Neural cell (in vitro differentiated cells): Measurements from ENCODE around the gene ODAM. TPM values are rescaled to one million over a fixed set of nuclear protein-coding genes. Genes with fewer than 3 reads are reported as not detected.
"Not testable (repeated sequence)": the region's sequence is repeated elsewhere in the genome, so short reads cannot be mapped to it uniquely, and the experiment has no call there.

Experiments used
- H2AFZ ChIP-seq: fragments of 200-600, 300-800 bp; sonication (generic), shearing (Covaris generic); 2 replicates; pipeline ENCODE4 v1.6.0; 2014; ENCODE audit warnings: low read depth, mild to moderate bottlenecking, antibody characterized with exemption, low read length, moderate library complexity
- H3F3A ChIP-seq: fragments of 200-600 bp; shearing (Covaris generic); 2 replicates; pipeline ENCODE4 v1.6.1; 2016; ENCODE audit warnings: mild to moderate bottlenecking, moderate library complexity, mixed read lengths, antibody characterized with exemption, low read length; ENCODE audit not compliant: insufficient read depth, poor library complexity, severe bottlenecking
- H3K27ac ChIP-seq: fragments of 200-600, 300-800 bp; sonication (generic), shearing (Covaris generic); 2 replicates; pipeline ENCODE4 v1.5.1; 2014; ENCODE audit warnings: mild to moderate bottlenecking, low read length, moderate library complexity
- H3K27me3 ChIP-seq: fragments of 300-800, 200-600 bp; sonication (generic), shearing (Covaris generic); 2 replicates; pipeline ENCODE4 v1.6.0; 2014; ENCODE audit warnings: mild to moderate bottlenecking, low read depth, low read length, moderate library complexity; ENCODE audit not compliant: insufficient read depth
- H3K36me3 ChIP-seq: fragments of 300-800, 200-600 bp; sonication (generic), shearing (Covaris generic); 2 replicates; pipeline ENCODE4 v1.5.1; 2014; ENCODE audit warnings: mild to moderate bottlenecking, antibody characterized with exemption, low read length, moderate library complexity; ENCODE audit not compliant: insufficient read depth
- H3K4me2 ChIP-seq: fragments of 300-800, 200-600 bp; sonication (generic), shearing (Covaris generic); 2 replicates; pipeline ENCODE4 v1.6.0; 2014; ENCODE audit warnings: mild to moderate bottlenecking, low read length
- H3K4me3 ChIP-seq: fragments of 300-800, 200-600 bp; sonication (generic), shearing (Covaris generic); 2 replicates; pipeline ENCODE4 v1.5.1; 2014; ENCODE audit warnings: mild to moderate bottlenecking, low read length, moderate library complexity
- H3K79me2 ChIP-seq: fragments of 200-600 bp; shearing (Covaris generic); replicated peaks from 2 replicates; pipeline ENCODE4 v1.6.0; 2014; ENCODE audit warnings: mild to moderate bottlenecking, low read length, moderate library complexity; ENCODE audit not compliant: insufficient read depth
- H3K9ac ChIP-seq: fragments of 300-800, 200-600 bp; sonication (generic), shearing (Covaris generic); 2 replicates; pipeline ENCODE4 v1.6.1; 2016; ENCODE audit warnings: mild to moderate bottlenecking, low read length, mixed read lengths
- H3K9me2 ChIP-seq: fragments of 200-600 bp; shearing (Covaris generic); 2 replicates; pipeline ENCODE4 v1.6.1; 2016; ENCODE audit warnings: mild to moderate bottlenecking, low read length, mixed read lengths; ENCODE audit not compliant: insufficient read depth
- H3K9me3 ChIP-seq: fragments of 200-600, 300-800 bp; sonication (generic), shearing (Covaris generic); 2 replicates; pipeline ENCODE4 v1.6.1; 2016; ENCODE audit warnings: mild to moderate bottlenecking, mixed run types, low read length, moderate library complexity, mixed read lengths
- H4K20me1 ChIP-seq: fragments of 200-600 bp; shearing (Covaris generic); 2 replicates; pipeline ENCODE4 v1.6.1; 2016; ENCODE audit warnings: mild to moderate bottlenecking, mixed run types; ENCODE audit not compliant: insufficient read depth
- CTCF ChIP-seq: fragments of 450-650 bp; IDR thresholded peaks from 2 replicates; pipeline ENCODE4 v1.5.1; 2014; ENCODE audit warnings: antibody characterized with exemption, mild to moderate bottlenecking, moderate library complexity; ENCODE audit not compliant: poor library complexity, severe bottlenecking
- EP300 ChIP-seq: fragments of 450-650 bp; conservative IDR thresholded peaks from 2 replicates; pipeline ENCODE4 v1.6.1; 2014; ENCODE audit warnings: antibody characterized with exemption, mild to moderate bottlenecking, moderate library complexity; ENCODE audit not compliant: poor library complexity, severe bottlenecking
- EZH2 ChIP-seq: fragments of 200-600, 300-800 bp; shearing (Covaris generic), sonication (generic); IDR thresholded peaks from 2 replicates; pipeline ENCODE4 v1.6.1; 2014; ENCODE audit warnings: antibody characterized with exemption, low read length, borderline replicate concordance, mild to moderate bottlenecking; ENCODE audit not compliant: insufficient read depth, poor library complexity, severe bottlenecking
- MXI1 ChIP-seq: fragments of 450-650 bp; conservative IDR thresholded peaks from 2 replicates; pipeline ENCODE4 v1.6.1; 2014; ENCODE audit warnings: antibody characterized with exemption, mild to moderate bottlenecking; ENCODE audit not compliant: poor library complexity, severe bottlenecking
- POLR2AphosphoS5 ChIP-seq: IDR thresholded peaks from 2 replicates; pipeline ENCODE4 v1.6.1; 2012
- RAD21 ChIP-seq: fragments of 450-650 bp; conservative IDR thresholded peaks from 2 replicates; pipeline ENCODE4 v1.6.1; 2014; ENCODE audit warnings: antibody characterized with exemption, mild to moderate bottlenecking, moderate library complexity
- REST ChIP-seq: IDR thresholded peaks from 2 replicates; pipeline ENCODE4 v1.6.1; 2012; ENCODE audit warnings: borderline replicate concordance
- SMC3 ChIP-seq: fragments of 450-650 bp; conservative IDR thresholded peaks from 2 replicates; pipeline ENCODE4 v1.6.1; 2014; ENCODE audit warnings: antibody characterized with exemption, mild to moderate bottlenecking, moderate library complexity; ENCODE audit not compliant: poor library complexity
- TAF1 ChIP-seq: IDR thresholded peaks from 2 replicates; pipeline ENCODE4 v1.6.1; 2012; ENCODE audit warnings: low read depth
- polyA plus RNA-seq: library from polyadenylated mRNA; depleted of rRNA; stranded (reverse); fragments of >200 nt; gene quantifications from 2 replicates; pipeline ENCODE4 v1.2.3, GENCODE V29; 2014

Gene ODAM
- polyA plus RNA-seq, 1 donor from 2014 or later, result not detected

GRCh38 chr4:70197842-70198241, 2.3 kb downstream of the ODAM start:
- no peak overlapping the region for H3K4me3 ChIP-seq
- no peak overlapping the region for H3K27ac ChIP-seq
- no peaks in the 10 kb centered on the region for H3K9me3 ChIP-seq
- H3K27me3 ChIP-seq, result no peaks in the 10 kb centered on the region
- no peaks in the 10 kb centered on the region for H3K79me2 ChIP-seq
- H2AFZ ChIP-seq, result no peak overlapping the region
- H3K9me2 ChIP-seq, result no peaks in the 10 kb centered on the region
- H3K36me3 ChIP-seq, result no peaks in the 10 kb centered on the region
- no peaks in the 10 kb centered on the region for H4K20me1 ChIP-seq
- H3F3A ChIP-seq, result no peaks in the 10 kb centered on the region
- no peak overlapping the region for H3K4me2 ChIP-seq
- TF ChIP-seq SMC3 (no peak), REST (no peak), TAF1 (no peak), MXI1 (no peak), EP300 (no peak), EZH2 (no peak), CTCF (no peak), RAD21 (no peak), POLR2AphosphoS5 (no peak)
- H3K9ac ChIP-seq, result no peak overlapping the region

GRCh38 chr4:70203601-70204000, 8.1 kb downstream of the ODAM start:
- Histone ChIP-seq H3K27me3 (no peaks in the 10 kb centered on the region), H3K9ac (no peak overlapping the region), H4K20me1 (no peaks in the 10 kb centered on the region), H3K36me3 (no peaks in the 10 kb centered on the region), H3K79me2 (no peaks in the 10 kb centered on the region), H3K9me3 (no peaks in the 10 kb centered on the region), H3F3A (no peaks in the 10 kb centered on the region), H3K9me2 (no peaks in the 10 kb centered on the region), H3K4me2 (no peak overlapping the region), H2AFZ (no peak overlapping the region), H3K27ac (no peak overlapping the region), H3K4me3 (no peak overlapping the region)
- TF ChIP-seq TAF1, result no peak

- not testable (repeated sequence) for H4K20me1 ChIP-seq, H3K9ac ChIP-seq, H3K36me3 ChIP-seq, H3K9me3 ChIP-seq, H3K9me2 ChIP-seq, H3K27me3 ChIP-seq, H3K79me2 ChIP-seq, H3F3A ChIP-seq, H3K4me3 ChIP-seq, H3K27ac ChIP-seq, H3K4me2 ChIP-seq, H2AFZ ChIP-seq
Observed at GRCh38 chr4:70212752-70213151, 17.2 kb downstream of the ODAM start.

- not testable (repeated sequence) for H3K4me3 ChIP-seq, H3K27ac ChIP-seq, H3K9me3 ChIP-seq, H4K20me1 ChIP-seq, H3K27me3 ChIP-seq, H3K9ac ChIP-seq, H3K9me2 ChIP-seq, H2AFZ ChIP-seq, H3K79me2 ChIP-seq, H3F3A ChIP-seq, H3K36me3 ChIP-seq, H3K4me2 ChIP-seq
Observed at GRCh38 chr4:70216109-70216508, 20.6 kb downstream of the ODAM start.

GRCh38 chr4:70216550-70216949, 21.0 kb downstream of the ODAM start:
- H2AFZ ChIP-seq, H3K9me2 ChIP-seq, H3F3A ChIP-seq, H4K20me1 ChIP-seq, H3K4me3 ChIP-seq, H3K4me2 ChIP-seq, H3K27ac ChIP-seq, H3K9me3 ChIP-seq, H3K79me2 ChIP-seq, H3K27me3 ChIP-seq, H3K36me3 ChIP-seq, H3K9ac ChIP-seq: not testable (repeated sequence)
